Prostate gland (tissue), 2 donors: ENCODE data around the gene SH3BP1. TPM values are rescaled to one million over a fixed set of nuclear protein-coding genes. Genes with fewer than 3 reads are reported as not detected.
"Not testable (repeated sequence)": the region's sequence is repeated elsewhere in the genome, so short reads cannot be mapped to it uniquely, and the experiment has no call there.

Experiments
- DNase-seq: peaks from one replicate; pipeline ENCODE4 v3.0.0-alpha.2; 2019; ENCODE audit warnings: low spot score
- H3K27ac ChIP-seq, 2 donors: fragments of 200-600 bp; sonication (generic); 2 replicates each; pipeline ENCODE4 v1.5.1; 2017 to 2019
- H3K27me3 ChIP-seq: fragments of 200-600 bp; sonication (generic); replicated peaks from 2 replicates; pipeline ENCODE4 v1.5.1; 2019; ENCODE audit not compliant: insufficient read depth
- H3K36me3 ChIP-seq, 2 donors: fragments of 200-600 bp; sonication (generic); 1 replicate in 1 of 2; 2 replicates in 1 of 2; pipeline versions ENCODE4 v1.5.1 to v1.8.1; 2017 to 2019
- H3K4me1 ChIP-seq: fragments of 200-600 bp; sonication (generic); replicated peaks from 2 replicates; pipeline ENCODE4 v1.5.1; 2019
- H3K4me3 ChIP-seq, 2 donors: fragments of 200-600 bp; sonication (generic); 2 replicates each; pipeline ENCODE4 v1.5.1; 2017 to 2019
- H3K9me3 ChIP-seq: fragments of 200-600 bp; sonication (generic); 2 replicates; pipeline ENCODE4 v1.5.1; 2017
- POLR2A ChIP-seq: fragments of 450-650 bp; IDR thresholded peaks from one replicate; pipeline ENCODE4 v1.6.1; 2016; ENCODE audit warnings: antibody characterized with exemption, mild to moderate bottlenecking
- POLR2AphosphoS5 ChIP-seq: sonication (generic); formaldehyde crosslinking; IDR thresholded peaks from one replicate; pipeline ENCODE4 v1.6.1; 2017; ENCODE audit warnings: antibody characterized with exemption
- WGBS: methylation state at CpG from one replicate; pipeline ENCODE4 v1.1.5; 2018; 5-methylcytosine and 5-hydroxymethylcytosine counted together
- intact Hi-C: fragments of 100-400 bp; cut with DNase I; formaldehyde crosslinking; loops from one replicate; pipeline ENCODE4 v1.14.2; 2022
- total RNA-seq, 2 donors: library from RNA; depleted of rRNA; stranded (reverse); fragments of >200 nt; gene quantifications; one replicate each; pipeline ENCODE4 v1.1.0, GENCODE V29; 2016
- TF ChIP-seq, protein P1 (sequence below), 4 experiments: fragments of 200-600 bp in 2 of 4; fragments of 450-650 bp in 2 of 4; sonication (generic) in 2 of 4; IDR thresholded peaks; 1 replicate in 3 of 4; 2 replicates in 1 of 4; pipeline ENCODE4 v1.5.1; 2016 to 2019; ENCODE audit warnings: antibody characterized with exemption in 4 of 4, mild to moderate bottlenecking in 2 of 4, moderate library complexity in 2 of 4

Gene SH3BP1
- total RNA-seq, 2 donors from 2014 or later, result 10.9 to 12.0 TPM

GRCh38 chr22:37599153-37599552 lies 40.3 kb upstream of the SH3BP1 start:
- intact Hi-C loops, result loop anchor here (10.0 kb wide), 1 partner anchor 64 kb away; no protein-coding TSS in a partner anchor
- DNase-seq, result peak; percentile 62
- 59% methylated on average over 4 of the region's 4 CpGs for WGBS
- Histone ChIP-seq H3K4me3 (no peak overlapping the region), H3K27ac (peak overlapping the region in 1 of 2 donors; percentile 31), H3K27me3 (no peaks in the 10 kb centered on the region), H3K36me3 (no peaks in the 10 kb centered on the region), H3K9me3 (no peaks in the 10 kb centered on the region), H3K4me1 (no peaks in the 10 kb centered on the region)
- TF ChIP-seq POLR2A (no peak), POLR2AphosphoS5 (peak; percentile 73)
- TF ChIP-seq, protein P1, sequence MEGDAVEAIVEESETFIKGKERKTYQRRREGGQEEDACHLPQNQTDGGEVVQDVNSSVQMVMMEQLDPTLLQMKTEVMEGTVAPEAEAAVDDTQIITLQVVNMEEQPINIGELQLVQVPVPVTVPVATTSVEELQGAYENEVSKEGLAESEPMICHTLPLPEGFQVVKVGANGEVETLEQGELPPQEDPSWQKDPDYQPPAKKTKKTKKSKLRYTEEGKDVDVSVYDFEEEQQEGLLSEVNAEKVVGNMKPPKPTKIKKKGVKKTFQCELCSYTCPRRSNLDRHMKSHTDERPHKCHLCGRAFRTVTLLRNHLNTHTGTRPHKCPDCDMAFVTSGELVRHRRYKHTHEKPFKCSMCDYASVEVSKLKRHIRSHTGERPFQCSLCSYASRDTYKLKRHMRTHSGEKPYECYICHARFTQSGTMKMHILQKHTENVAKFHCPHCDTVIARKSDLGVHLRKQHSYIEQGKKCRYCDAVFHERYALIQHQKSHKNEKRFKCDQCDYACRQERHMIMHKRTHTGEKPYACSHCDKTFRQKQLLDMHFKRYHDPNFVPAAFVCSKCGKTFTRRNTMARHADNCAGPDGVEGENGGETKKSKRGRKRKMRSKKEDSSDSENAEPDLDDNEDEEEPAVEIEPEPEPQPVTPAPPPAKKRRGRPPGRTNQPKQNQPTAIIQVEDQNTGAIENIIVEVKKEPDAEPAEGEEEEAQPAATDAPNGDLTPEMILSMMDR (IDR thresholded peaks at IDR 0.05), result no peak

- TF ChIP-seq, protein P1 (IDR thresholded peaks at IDR 0.05), result no peak
- TF ChIP-seq POLR2A (no peak), POLR2AphosphoS5 (no peak)
- no peak overlapping the region for H3K4me3 ChIP-seq
- WGBS, result 40% methylated on average over 4 of the region's 4 CpGs
- H3K27me3 ChIP-seq, result no peaks in the 10 kb centered on the region
- no peaks in the 10 kb centered on the region for H3K9me3 ChIP-seq
- no peaks in the 10 kb centered on the region for H3K36me3 ChIP-seq
- H3K4me1 ChIP-seq, result no peaks in the 10 kb centered on the region
- DNase-seq, result no peak
- intact Hi-C loops, result no loop called here
- H3K27ac ChIP-seq, result no peak overlapping the region
Measured at GRCh38 chr22:37601203-37601539, 38.3 kb upstream of the SH3BP1 start.

- Histone ChIP-seq H3K9me3 (no peaks in the 10 kb centered on the region), H3K27ac (no peak overlapping the region), H3K27me3 (no peaks in the 10 kb centered on the region), H3K4me1 (no peaks in the 10 kb centered on the region), H3K4me3 (no peak overlapping the region), H3K36me3 (no peaks in the 10 kb centered on the region)
- TF ChIP-seq, protein P1 (IDR thresholded peaks at IDR 0.05), result no peak
- no peak for TF ChIP-seq POLR2AphosphoS5
- TF ChIP-seq POLR2A, result no peak
- intact Hi-C loops, result no loop called here
- WGBS, result 41% methylated on average over 14 of the region's 14 CpGs
- no peak for DNase-seq
Measured at GRCh38 chr22:37601540-37602442, 37.7 kb upstream of the SH3BP1 start.

DNA sequence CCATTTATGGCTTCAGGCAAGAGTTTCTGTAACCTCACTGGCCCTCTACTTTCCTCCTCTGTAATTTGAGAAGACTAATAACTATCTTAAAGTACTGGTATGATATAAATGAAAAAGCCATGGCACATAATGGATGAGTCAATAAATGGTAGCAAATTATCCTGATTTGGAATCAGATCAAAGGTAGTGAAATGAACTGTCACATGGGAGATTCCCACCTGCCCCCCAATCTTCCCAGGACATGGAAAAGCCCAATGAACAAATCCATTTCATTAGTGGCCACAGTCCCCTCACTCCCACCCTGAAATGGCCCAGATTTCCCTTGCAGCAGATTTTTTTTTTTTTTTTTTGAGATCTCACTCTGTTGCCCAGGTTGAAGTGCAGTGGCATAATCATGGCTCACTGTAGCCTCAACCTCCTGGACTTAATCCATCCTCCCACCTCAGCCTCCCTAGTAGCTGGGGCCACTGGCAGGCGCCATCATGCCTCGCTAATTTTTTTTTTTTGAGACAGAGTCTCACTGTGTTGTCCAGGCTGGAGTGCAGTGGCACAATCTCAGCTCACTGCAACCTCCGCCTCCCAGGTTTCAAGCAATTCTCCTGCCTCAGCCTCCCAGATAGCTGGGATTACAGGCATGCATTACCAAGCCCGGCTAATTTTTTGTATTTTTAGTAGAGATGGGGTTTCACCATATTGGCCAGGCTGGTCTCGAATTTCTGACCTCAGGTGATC lies 36.8 kb upstream of the SH3BP1 start:
- DNase-seq, H3K36me3 ChIP-seq, intact Hi-C loops, H3K27me3 ChIP-seq, H3K27ac ChIP-seq, H3K4me3 ChIP-seq, H3K4me1 ChIP-seq, H3K9me3 ChIP-seq: not testable (repeated sequence)
- 87% methylated on average over 5 of the region's 5 CpGs for WGBS

DNA sequence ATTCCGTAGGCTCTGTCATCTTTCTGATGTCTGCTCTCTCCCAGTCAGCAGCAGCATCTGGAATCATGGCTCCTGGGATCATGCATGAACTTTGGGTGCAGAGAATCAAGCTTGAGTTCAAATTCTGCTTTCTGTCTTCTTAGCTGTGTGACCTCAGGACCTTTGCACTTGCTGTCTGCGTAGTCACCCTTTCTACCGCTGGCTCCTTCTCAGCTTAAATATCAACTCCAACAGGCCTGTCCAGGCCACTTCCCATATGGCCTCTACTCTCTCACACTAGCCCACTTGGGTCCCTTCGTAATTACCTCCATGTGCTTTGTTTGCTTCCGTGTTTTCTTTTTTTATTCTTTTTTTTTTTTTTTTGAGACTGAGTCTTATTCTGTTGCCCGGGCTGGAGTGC lies 35.4 kb upstream of the SH3BP1 start:
- H3K4me3 ChIP-seq, result no peak overlapping the region
- no peak for TF ChIP-seq POLR2AphosphoS5
- TF ChIP-seq POLR2A, result no peak
- TF ChIP-seq, protein P1 (IDR thresholded peaks at IDR 0.05), result no peak
- no peaks in the 10 kb centered on the region for H3K36me3 ChIP-seq
- no peaks in the 10 kb centered on the region for H3K27me3 ChIP-seq
- intact Hi-C loops, result no loop called here
- WGBS, result 94% methylated on average over 6 of the region's 6 CpGs
- H3K9me3 ChIP-seq, result no peaks in the 10 kb centered on the region
- no peak overlapping the region for H3K27ac ChIP-seq
- no peak for DNase-seq
- H3K4me1 ChIP-seq, result no peaks in the 10 kb centered on the region
